ENCODE measurements around the gene RBBP7. TPM values are rescaled to one million over a fixed set of nuclear protein-coding genes. Genes with fewer than 3 reads are reported as not detected.
A peak's percentile ranks its signal among the peaks of the same experiment; 100 is the strongest.

Gene RBBP7
- total and polyA plus RNA-seq, 2 of the 8 experiments (the other 6 are each of a cell fraction or from before 2014, with no cell fraction given) = 107 to 138 TPM

DNA sequence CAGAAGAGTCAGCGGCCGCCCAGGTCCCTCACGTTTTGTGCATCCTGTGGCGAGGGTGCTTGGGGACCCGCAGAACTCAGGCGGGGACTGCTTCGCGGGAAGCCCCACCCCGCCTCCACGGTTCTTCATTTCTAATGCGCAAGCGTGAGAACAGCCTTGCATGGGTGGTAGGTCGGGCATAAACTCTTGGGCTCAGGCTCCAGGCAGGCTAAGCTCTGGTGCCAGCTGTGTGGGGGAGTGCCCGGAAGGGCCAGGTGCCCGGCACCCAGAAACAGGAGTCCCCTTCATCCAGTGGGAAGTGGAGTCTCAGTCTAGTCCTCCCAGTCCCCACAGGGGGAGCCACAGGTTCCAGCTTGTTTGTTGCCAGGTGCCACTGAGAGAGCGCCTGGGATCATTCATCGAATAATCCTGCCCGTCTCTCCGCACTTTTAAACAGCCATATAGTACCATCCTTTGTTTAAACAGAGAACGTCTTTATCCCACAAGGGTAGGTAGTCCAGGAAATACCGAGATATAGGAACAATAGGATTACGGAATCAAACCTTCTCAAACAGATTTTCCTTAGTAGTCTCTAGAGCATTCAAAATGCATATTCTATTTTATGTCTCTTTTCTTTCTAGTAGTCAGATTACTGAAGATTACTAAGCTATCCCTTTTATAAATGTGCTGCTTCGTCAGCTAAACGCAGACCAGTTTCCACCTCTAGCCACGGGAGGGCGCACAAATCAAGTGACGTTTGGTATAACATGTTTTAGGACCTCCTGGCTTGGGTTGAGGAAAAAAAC lies 12.7 kb upstream of the RBBP7 start (continued):
- TF ChIP-seq MAFK (IDR thresholded peaks at IDR 0.05; ENCODE audit: low read depth, low read length) (peak; percentile 39; the same call in 1 of the 2 replicates), TBP (IDR thresholded peaks at IDR 0.05; ENCODE audit: low read depth, low read length) (0 out of 2 replicates have a peak, but pooled peaks have one; percentile 17), SUZ12 (IDR thresholded peaks at IDR 0.05; ENCODE audit: low read length) (no peak), PHF8 (conservative IDR thresholded peaks at IDR 0.05; ENCODE audit: low read depth, low read length) (no peak)

Measured in H1 (cell line).